A549 treated with AZD2906 at 1 μM for 4 hours (cell line): ENCODE results near the gene ARHGEF10L. TPM values are rescaled to one million over a fixed set of nuclear protein-coding genes. Genes with fewer than 3 reads are reported as not detected.

Experiments used
- total RNA-seq: library from RNA; stranded (reverse); fragments of 200-300 nt; extraction: Qiagen RNA extraction; gene quantifications from 5 replicates; pipeline ENCODE4 v1.2.3, GENCODE V29; 2022

ARHGEF10L gene
- total RNA-seq = 5.6 to 7.2 TPM (median 6.7 TPM) in 5 replicates

GRCh38 chr1:17539477-17540254 is at the start of gene ARHGEF10L:
Gene ARHGEF10L, plus strand, starts transcription at chr1:17539698. Its CDS starts 40,898 bp downstream, at chr1:17580596.

Other genes with a start within 250 kb of the ARHGEF10L start
- not detected in 5 replicates for gene PADI4, start 231.5 kb upstream of the ARHGEF10L start, total RNA-seq
- not detected in 5 replicates for gene PADI6, start 167.5 kb upstream of the ARHGEF10L start, total RNA-seq
- 49.4 to 53.9 TPM (median 51.3 TPM) in 5 replicates for gene RCC2, start 100.0 kb upstream of the ARHGEF10L start, total RNA-seq
- 1.4 to 1.8 TPM (median 1.7 TPM) in 5 replicates for gene ACTL8, start 215.6 kb downstream of the ARHGEF10L start, total RNA-seq